Cardiac fibroblast (primary cell): Measurements from ENCODE around the gene FMNL2.
A peak's percentile ranks its signal among the peaks of the same experiment; 100 is the strongest.

Experiments used
- DNase-seq, 2 donors: peaks; one replicate each; pipeline versions ENCODE4 v3.0.0 to v3.0.0-alpha.2; 2010; ENCODE audit warnings: low read depth in 2 of 2
- H3K4me3 ChIP-seq, 2 donors: replicated peaks in 1 of 2; 1 replicate in 1 of 2; 2 replicates in 1 of 2; pipeline ENCODE4 v1.5.1; 2011; ENCODE audit warnings: low read depth in 2 of 2, low read length in 2 of 2, mild to moderate bottlenecking in 2 of 2, moderate library complexity in 1 of 2
- CTCF ChIP-seq: IDR thresholded peaks from one replicate; pipeline ENCODE4 v1.5.1; 2011; ENCODE audit warnings: low read depth, mild to moderate bottlenecking, low read length, inconsistent platforms

Gene FMNL2

GRCh38 chr2:152606081-152606480 is 271.1 kb downstream of the FMNL2 start:
- DNase-seq = no peak
- no peak overlapping the region for H3K4me3 ChIP-seq
- TF ChIP-seq CTCF = no peak

- TF ChIP-seq CTCF = no peak
- no peak for DNase-seq
Measured at GRCh38 chr2:152606941-152607340, 272.0 kb downstream of the FMNL2 start.

GRCh38 chr2:152607793-152608300 is 272.9 kb downstream of the FMNL2 start:
- no peak for TF ChIP-seq CTCF
- no peak overlapping the region for H3K4me3 ChIP-seq
- no peak for DNase-seq

More at GRCh38 chr2:152606941-152607340, 272.0 kb downstream of the FMNL2 start:
- no peak overlapping the region for H3K4me3 ChIP-seq

- peak in 1 of 2 donors; percentile 55 for DNase-seq
- H3K4me3 ChIP-seq = no peak overlapping the region
- TF ChIP-seq CTCF = no peak
Measured at GRCh38 chr2:152609154-152609553, 274.2 kb downstream of the FMNL2 start.

- DNase-seq = no peak
- no peak for TF ChIP-seq CTCF
- H3K4me3 ChIP-seq = no peak overlapping the region
Measured at GRCh38 chr2:152609699-152610098, 274.7 kb downstream of the FMNL2 start.

GRCh38 chr2:152611458-152612231 is 276.7 kb downstream of the FMNL2 start:
- H3K4me3 ChIP-seq = no peak overlapping the region
- no peak for TF ChIP-seq CTCF
- peak; percentile 89 to 91 for DNase-seq
